Transverse colon (tissue), 4 donors: ENCODE measurements around the gene TUBB4A. TPM values are rescaled to one million over a fixed set of nuclear protein-coding genes. Genes with fewer than 3 reads are reported as not detected.
"Not testable (repeated sequence)": the region's sequence is repeated elsewhere in the genome, so short reads cannot be mapped to it uniquely, and the experiment has no call there.

Experiments used
- DNase-seq: peaks from one replicate; pipeline ENCODE4 v3.0.0-alpha.2; 2019
- H3K27ac ChIP-seq, 4 donors: fragments of 200-600 bp; sonication (generic); 2 replicates each; pipeline ENCODE4 v1.5.1; 2016 to 2018; ENCODE audit warnings: inconsistent platforms in 4 of 4
- H3K27me3 ChIP-seq: fragments of 200-600 bp; sonication (generic); 2 replicates; pipeline ENCODE4 v1.5.1; 2017; ENCODE audit warnings: inconsistent platforms
- H3K36me3 ChIP-seq, 4 donors: fragments of 200-600 bp; sonication (generic); 2 replicates each; pipeline ENCODE4 v1.5.1; 2017 to 2019; ENCODE audit warnings: inconsistent platforms in 4 of 4
- H3K4me1 ChIP-seq, 4 donors: fragments of 200-600 bp; sonication (generic); 2 replicates each; pipeline ENCODE4 v1.5.1; 2017 to 2020; ENCODE audit warnings: inconsistent platforms in 4 of 4
- H3K4me3 ChIP-seq, 4 donors: fragments of 200-600 bp; sonication (generic); 1 replicate in 1 of 4; 2 replicates in 3 of 4; pipeline versions ENCODE4 v1.5.1 to v1.6.1; 2017 to 2019; ENCODE audit warnings: inconsistent platforms in 4 of 4
- H3K9me3 ChIP-seq, 2 donors: fragments of 200-600 bp; sonication (generic); 2 replicates each; pipeline ENCODE4 v1.5.1; 2017 to 2019; ENCODE audit warnings: inconsistent platforms in 2 of 2
- CTCF ChIP-seq, 5 experiments: fragments of 200-600 bp in 3 of 5; fragments of 450-650 bp in 2 of 5; sonication (generic) in 3 of 5; IDR thresholded peaks; 1 replicate in 2 of 5; 2 replicates in 3 of 5; pipeline ENCODE4 v1.5.1; 2016 to 2017; ENCODE audit warnings: antibody characterized with exemption in 5 of 5, inconsistent platforms in 3 of 5, mild to moderate bottlenecking in 2 of 5, moderate library complexity in 1 of 5
- EP300 ChIP-seq: sonication (generic); formaldehyde crosslinking; IDR thresholded peaks from one replicate; pipeline ENCODE4 v1.6.1; 2017; ENCODE audit warnings: antibody characterized with exemption, low read depth
- POLR2A ChIP-seq: fragments of 450-650 bp; IDR thresholded peaks from one replicate; pipeline ENCODE4 v1.6.1; 2016; ENCODE audit warnings: antibody characterized with exemption, mild to moderate bottlenecking, moderate library complexity
- POLR2AphosphoS5 ChIP-seq, 3 donors: sonication (generic); formaldehyde crosslinking; IDR thresholded peaks; one replicate each; pipeline ENCODE4 v1.6.1; 2016; ENCODE audit warnings: antibody characterized with exemption in 3 of 3
- WGBS, 2 donors: methylation state at CpG; one replicate each; pipeline ENCODE4 v1.1.5; 2018; ENCODE audit warnings: low coverage in 1 of 2; 5-methylcytosine and 5-hydroxymethylcytosine counted together
- in situ Hi-C, 4 donors: fragments of 200-750 bp; cut with MboI; loops; one replicate each; pipeline versions ENCODE4 v1.15.0 to v1.15.1; 2017; ENCODE audit warnings: low sequenced_read_pairs in 3 of 4, low pct_ligation_motif_present in 1 of 4, low pct_unique_long_range_greater_than_20kb in 1 of 4
- intact Hi-C: fragments of 100-400 bp; cut with DNase I; formaldehyde crosslinking; loops from one replicate; pipeline ENCODE4 v1.15.1; 2023; ENCODE audit warnings: low total_unique reads
- total RNA-seq, 4 donors: library from RNA; depleted of rRNA; stranded (reverse); fragments of >200 nt; gene quantifications; one replicate each; pipeline ENCODE4 v1.1.0, GENCODE V29; 2016

Gene TUBB4A
- 1 to 10 TPM in 2 of 4 donors, under 1 TPM in 1, not detected in 1; 0.60 to 1.3 (median 1.1) TPM for total RNA-seq

DNA sequence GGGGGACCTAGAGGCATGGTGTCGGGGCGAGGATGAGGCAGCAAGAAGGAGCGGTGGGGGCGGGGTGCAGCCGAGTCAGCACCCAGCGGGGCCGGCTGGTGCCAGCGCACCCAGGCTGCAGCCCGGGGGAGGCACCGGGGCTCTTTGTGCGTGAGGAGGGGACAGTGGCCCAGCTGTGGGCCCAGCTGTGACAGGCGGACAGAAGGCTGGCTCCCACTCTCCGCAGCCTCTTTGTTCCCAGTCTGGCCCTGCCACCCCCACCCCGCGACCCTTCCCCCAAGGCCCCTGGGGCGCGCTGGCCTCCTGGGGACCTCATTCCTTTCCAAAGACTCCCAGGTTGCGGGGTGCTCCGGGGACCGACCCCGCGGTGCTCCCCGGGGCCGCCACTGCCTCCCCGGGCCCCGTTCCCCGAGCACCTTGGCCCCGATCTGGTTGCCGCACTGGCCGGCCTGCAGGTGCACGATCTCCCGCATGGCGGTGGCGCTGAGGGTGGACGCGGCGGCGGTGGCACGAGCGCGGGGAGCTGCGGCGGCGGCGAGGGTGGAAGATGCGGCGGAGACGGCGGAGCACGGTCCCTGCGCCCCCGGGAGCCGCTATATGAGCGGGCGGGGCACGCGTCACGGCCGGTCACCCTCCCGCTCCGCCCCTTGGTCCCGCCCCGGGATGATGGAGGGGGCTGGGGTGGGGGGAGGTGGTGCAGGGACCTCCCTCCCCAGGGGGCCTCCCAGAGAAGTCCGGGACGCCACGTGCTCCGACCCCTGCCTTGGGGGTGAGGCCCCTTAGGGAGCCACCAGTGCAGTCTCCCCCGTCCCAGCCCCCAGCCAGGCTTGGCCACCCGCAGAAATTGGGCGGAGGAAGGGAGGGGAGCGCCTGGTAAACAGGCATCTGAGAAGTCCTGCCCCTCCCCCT is at the start of gene TUBB4A:
Gene TUBB4A, minus strand, starts transcription at position 570 of the 909 bp plus-strand sequence. Its CDS starts 97 bp downstream, at position 473.
- Histone ChIP-seq H3K27me3 (peaks cover 45% of the 10 kb centered on the region), H3K4me1 (peaks cover 0 to 11% (median 10%) of the 10 kb centered on the region in 4 donors), H3K27ac (no peak within 1 kb of the TSS), H3K4me3 (peak within 1 kb of the TSS; percentile 10 to 32 (median 24)), H3K36me3 (no peaks in the 10 kb centered on the region), H3K9me3 (no peaks in the 10 kb centered on the region)
- TF ChIP-seq POLR2A (no peak), CTCF (IDR thresholded peaks at IDR 0.05) (no peak), POLR2AphosphoS5 (IDR thresholded peaks at IDR 0.05) (no peak), EP300 (no peak)
- in situ Hi-C loops (loop anchor here in 2 of 4 donors (25.0 kb wide), 2 partner anchors 135 to 360 kb away; no protein-coding TSS in a partner anchor), intact Hi-C loops (no loop called here)
- WGBS, 2 donors = 2% methylated on average over 31 of the region's 71 CpGs; no CpG with 5 or more reads in 1 of the 2 donors
- DNase-seq = peak; percentile 28

DNA sequence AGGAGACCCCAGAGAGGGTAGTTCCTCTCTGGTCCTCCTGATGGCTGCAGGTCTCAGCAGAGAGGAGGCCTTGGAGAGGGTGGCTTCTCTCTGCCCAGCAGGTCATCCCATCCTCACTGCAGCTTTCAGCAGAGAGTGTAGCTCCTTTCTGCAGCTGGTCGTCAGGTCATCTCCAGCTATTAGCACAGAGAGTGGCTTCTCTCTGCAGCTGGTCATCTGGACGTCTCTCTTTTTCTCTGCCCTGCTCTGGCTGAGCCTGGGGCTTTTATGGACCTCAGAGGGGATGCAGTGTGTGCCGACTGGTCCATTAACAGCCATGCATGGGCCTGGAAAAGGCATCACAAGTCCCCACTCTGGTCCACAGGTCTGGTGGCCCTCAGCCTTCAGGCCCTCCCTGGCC is 49.0 kb upstream of the TUBB4A start:
- no peak for TF ChIP-seq EP300
- TF ChIP-seq CTCF (IDR thresholded peaks at IDR 0.05) = no peak
- no peak for TF ChIP-seq POLR2AphosphoS5 (IDR thresholded peaks at IDR 0.05)
- no peak for TF ChIP-seq POLR2A
- H3K27me3 ChIP-seq = peaks cover 16% of the 10 kb centered on the region
- H3K9me3 ChIP-seq = no peaks in the 10 kb centered on the region
- WGBS, 2 donors = 86% methylated on average over 3 of the region's 3 CpGs; no CpG with 5 or more reads in 1 of the 2 donors
- no peak for DNase-seq
- intact Hi-C loops = no loop called here
- no peaks in the 10 kb centered on the region for H3K36me3 ChIP-seq
- H3K4me1 ChIP-seq = peaks cover 0 to 7% (median 0%) of the 10 kb centered on the region in 4 donors
- in situ Hi-C loops = no loop called here
- H3K27ac ChIP-seq = no peak overlapping the region
- no peak overlapping the region for H3K4me3 ChIP-seq

DNA sequence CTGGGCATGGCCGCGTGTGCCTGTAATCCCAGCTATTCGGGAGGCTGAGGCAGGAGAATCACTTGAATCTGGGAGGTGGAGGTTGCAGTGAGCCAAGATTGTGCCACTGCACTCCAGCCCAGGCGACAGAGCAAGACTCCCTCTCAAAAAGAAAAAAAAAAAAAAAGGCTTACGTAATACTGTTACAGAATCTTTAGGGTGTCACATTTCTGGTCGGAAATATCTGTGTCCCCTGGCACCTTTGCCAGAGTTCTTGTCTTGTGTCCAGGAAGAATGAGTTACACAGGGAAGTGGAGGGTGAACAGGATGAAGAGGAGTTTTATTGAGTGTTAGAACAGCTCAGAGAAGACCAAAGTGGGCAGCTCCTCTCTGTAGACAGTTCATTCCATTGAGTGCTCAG is 48.6 kb upstream of the TUBB4A start:
- peaks cover 16% of the 10 kb centered on the region for H3K27me3 ChIP-seq
- intact Hi-C loops, H3K36me3 ChIP-seq, DNase-seq, in situ Hi-C loops, H3K9me3 ChIP-seq, H3K27ac ChIP-seq, H3K4me1 ChIP-seq, H3K4me3 ChIP-seq: not testable (repeated sequence)
- 83 to 90% methylated on average over 3 to 6 of the region's 6 CpGs for WGBS, 2 donors

GRCh38 chr19:6543866-6544347 is 41.8 kb upstream of the TUBB4A start:
- no peak for DNase-seq
- intact Hi-C loops = no loop called here
- in situ Hi-C loops = no loop called here
- WGBS, 2 donors = 78% methylated on average over 11 of the region's 11 CpGs; no CpG with 5 or more reads in 1 of the 2 donors
- peaks cover 0 to 4% (median 0%) of the 10 kb centered on the region in 4 donors for H3K4me1 ChIP-seq
- TF ChIP-seq POLR2A (no peak), EP300 (no peak), CTCF (IDR thresholded peaks at IDR 0.05) (no peak), POLR2AphosphoS5 (IDR thresholded peaks at IDR 0.05) (no peak)
- H3K36me3 ChIP-seq = no peaks in the 10 kb centered on the region
- no peaks in the 10 kb centered on the region for H3K27me3 ChIP-seq
- no peak overlapping the region for H3K27ac ChIP-seq
- H3K9me3 ChIP-seq = no peaks in the 10 kb centered on the region
- H3K4me3 ChIP-seq = no peak overlapping the region
